Ovary (tissue), 9 donors: ENCODE data around the gene SMIM43. TPM values are rescaled to one million over a fixed set of nuclear protein-coding genes. Genes with fewer than 3 reads are reported as not detected.
A peak's percentile ranks its signal among the peaks of the same experiment; 100 is the strongest.

Source experiments
- DNase-seq, 5 donors: peaks; one replicate each; pipeline ENCODE4 v3.0.0-alpha.2; 2019 to 2020
- H3K27ac ChIP-seq, 2 donors: fragments of 200-600 bp; one replicate each; pipeline versions ENCODE4 v1.5.1 to v1.8.0; 2019 to 2022
- H3K27me3 ChIP-seq: fragments of 200-600 bp; one replicate; pipeline ENCODE4 v1.8.0; 2022
- H3K36me3 ChIP-seq: fragments of 200-600 bp; sonication (generic); one replicate; pipeline ENCODE4 v1.5.1; 2019
- H3K4me1 ChIP-seq: one replicate; pipeline ENCODE4 v1.8.1; 2013; ENCODE audit warnings: mild to moderate bottlenecking, moderate library complexity; ENCODE audit not compliant: insufficient read depth
- H3K4me3 ChIP-seq: fragments of 200-600 bp; sonication (generic); one replicate; pipeline ENCODE4 v1.5.1; 2017
- H3K9me3 ChIP-seq, 2 donors: fragments of 200-600 bp in 1 of 2; sonication (generic) in 1 of 2; one replicate each; pipeline versions ENCODE4 v1.5.1 to v1.8.1; 2013 to 2019; ENCODE audit warnings: mild to moderate bottlenecking in 1 of 2, moderate library complexity in 1 of 2
- EP300 ChIP-seq: sonication (generic); formaldehyde crosslinking; IDR thresholded peaks from one replicate; pipeline ENCODE4 v1.6.1; 2017; ENCODE audit warnings: antibody characterized with exemption
- POLR2A ChIP-seq: fragments of 450-650 bp; IDR thresholded peaks from one replicate; pipeline ENCODE4 v1.6.1; 2017; ENCODE audit warnings: antibody characterized with exemption, mild to moderate bottlenecking, moderate library complexity
- WGBS, 3 donors: extraction: QIAGEN DNeasy Blood & Tissue Kit in 1 of 3; methylation state at CpG; one replicate each; pipeline versions ENCODE4 v1.1.5 to v1.1.7; 2013 to 2017; 5-methylcytosine and 5-hydroxymethylcytosine counted together
- intact Hi-C, 4 donors: fragments of 100-400 bp; cut with DNase I; formaldehyde crosslinking; loops; one replicate each; pipeline versions ENCODE4 v1.11.0 to v1.15.1; 2022 to 2023
- polyA plus RNA-seq, 2 donors: library from polyadenylated mRNA; stranded (reverse); fragments of 200-250 nt in 1 of 2; fragments of 350-450 nt in 1 of 2; fragmentation: Illumina TruSeq in 1 of 2; extraction: RNeasy Lipid Tissue Mini Kit (QIAGEN cat#74804) in 1 of 2; gene quantifications; one replicate each; pipeline ENCODE4 v1.2.3, GENCODE V29; 2013 to 2014
- total RNA-seq, 7 donors: library from RNA; depleted of rRNA in 2 of 7; stranded (reverse); fragments of >200 nt in 2 of 7; fragmentation: NEBNext Ultra II Directional in 3 of 7; extraction: Animal tissue kit (Norgen Biotek cat#: 25700) in 3 of 7; gene quantifications; one replicate each; pipeline versions ENCODE4 v1.1.0 to v1.2.4, GENCODE V29; 2016 to 2023
- TF ChIP-seq, protein P1 (sequence below), 3 donors: fragments of 450-650 bp in 2 of 3; fragments of 200-600 bp in 1 of 3; IDR thresholded peaks; one replicate each; pipeline versions ENCODE4 v1.5.1 to v1.8.0; 2016 to 2022; ENCODE audit warnings: antibody characterized with exemption in 3 of 3, mild to moderate bottlenecking in 1 of 3
- donor health status: DM: no; HTN: no; CAD: no; lungs with moderate emphysema.
- donor health status: DM: no; HTN: no; CAD: no.
- donor health status: Bipolar disorder and iron deficiency.
- donor health status: DM: yes; HTN: yes; CAD: no.
- donor health status: DM: no; HTN: no; CAD: no.
- donor health status: DM: yes; HTN: yes; CAD: no.

Gene SMIM43
- total and polyA plus RNA-seq, 9 donors = 0.11 to 0.40 (median 0.25) TPM; not detected in 5

DNA sequence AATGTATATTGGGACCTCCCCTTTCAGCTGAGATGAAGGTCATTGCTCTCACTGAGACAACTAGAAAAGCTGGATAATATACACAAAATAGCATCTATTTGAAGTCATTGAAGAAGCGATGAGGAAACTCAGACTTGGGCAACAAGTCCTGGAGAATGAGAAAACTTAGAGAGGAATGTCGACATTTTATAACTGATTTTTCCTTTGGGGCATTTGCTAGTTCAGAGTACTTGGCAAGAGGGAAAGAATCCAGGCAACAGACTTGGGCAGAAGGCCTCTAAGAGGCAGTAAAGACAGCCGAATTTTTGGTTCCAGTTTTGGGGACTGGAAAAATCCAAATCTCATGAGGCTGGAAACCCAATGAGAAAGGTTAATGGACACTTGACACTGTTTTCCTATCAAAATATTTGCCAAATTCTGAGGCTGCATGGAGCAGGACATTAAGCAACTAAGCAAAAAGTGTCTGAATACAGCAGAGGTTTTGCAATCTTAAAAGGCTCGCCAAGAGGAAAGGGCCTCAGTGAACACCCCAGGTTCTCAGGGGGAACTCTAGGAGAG is 47.2 kb downstream of the SMIM43 start:
- Histone ChIP-seq H3K27ac (no peak overlapping the region), H3K36me3 (no peaks in the 10 kb centered on the region), H3K9me3 (no peaks in the 10 kb centered on the region), H3K4me1 (no peaks in the 10 kb centered on the region), H3K4me3 (no peak overlapping the region), H3K27me3 (no peaks in the 10 kb centered on the region)
- DNase-seq = no peak
- intact Hi-C loops = no loop called here
- TF ChIP-seq, protein P1, sequence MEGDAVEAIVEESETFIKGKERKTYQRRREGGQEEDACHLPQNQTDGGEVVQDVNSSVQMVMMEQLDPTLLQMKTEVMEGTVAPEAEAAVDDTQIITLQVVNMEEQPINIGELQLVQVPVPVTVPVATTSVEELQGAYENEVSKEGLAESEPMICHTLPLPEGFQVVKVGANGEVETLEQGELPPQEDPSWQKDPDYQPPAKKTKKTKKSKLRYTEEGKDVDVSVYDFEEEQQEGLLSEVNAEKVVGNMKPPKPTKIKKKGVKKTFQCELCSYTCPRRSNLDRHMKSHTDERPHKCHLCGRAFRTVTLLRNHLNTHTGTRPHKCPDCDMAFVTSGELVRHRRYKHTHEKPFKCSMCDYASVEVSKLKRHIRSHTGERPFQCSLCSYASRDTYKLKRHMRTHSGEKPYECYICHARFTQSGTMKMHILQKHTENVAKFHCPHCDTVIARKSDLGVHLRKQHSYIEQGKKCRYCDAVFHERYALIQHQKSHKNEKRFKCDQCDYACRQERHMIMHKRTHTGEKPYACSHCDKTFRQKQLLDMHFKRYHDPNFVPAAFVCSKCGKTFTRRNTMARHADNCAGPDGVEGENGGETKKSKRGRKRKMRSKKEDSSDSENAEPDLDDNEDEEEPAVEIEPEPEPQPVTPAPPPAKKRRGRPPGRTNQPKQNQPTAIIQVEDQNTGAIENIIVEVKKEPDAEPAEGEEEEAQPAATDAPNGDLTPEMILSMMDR (IDR thresholded peaks at IDR 0.05) = no peak
- TF ChIP-seq POLR2A = no peak
- no peak for TF ChIP-seq EP300
- 60 to 82% (median 65%) methylated on average over 3 to 4 of the region's 4 CpGs for WGBS, 3 donors

DNA sequence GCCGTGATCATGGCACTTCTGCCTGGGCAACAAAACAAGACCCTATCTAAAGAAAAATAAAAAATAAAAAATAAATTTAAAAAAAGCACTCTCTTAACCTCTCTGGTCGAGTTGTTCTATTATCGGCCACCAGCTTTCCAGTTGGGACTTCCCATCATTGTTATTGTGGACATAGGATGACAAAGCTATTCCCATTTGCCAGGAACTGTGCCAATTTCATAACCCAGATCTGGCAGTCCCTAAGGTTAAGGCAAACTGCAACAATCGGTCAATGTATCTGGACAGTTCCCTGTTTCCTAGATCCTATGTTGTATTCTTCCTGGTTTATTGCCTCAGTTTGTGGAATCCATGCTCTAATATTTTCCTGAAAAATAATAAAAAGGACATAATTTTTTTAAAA is 50.4 kb downstream of the SMIM43 start:
- TF ChIP-seq POLR2A = no peak
- TF ChIP-seq, protein P1 (IDR thresholded peaks at IDR 0.05) = no peak
- TF ChIP-seq EP300 = no peak
- 72 to 79% (median 79%) methylated on average over 4 of the region's 4 CpGs for WGBS, 3 donors
- H3K4me3 ChIP-seq = no peak overlapping the region
- H3K4me1 ChIP-seq = peaks cover 3% of the 10 kb centered on the region
- no peaks in the 10 kb centered on the region for H3K27me3 ChIP-seq
- no peaks in the 10 kb centered on the region for H3K36me3 ChIP-seq
- intact Hi-C loops = no loop called here
- no peaks in the 10 kb centered on the region for H3K9me3 ChIP-seq
- H3K27ac ChIP-seq = no peak overlapping the region
- DNase-seq = no peak

DNA sequence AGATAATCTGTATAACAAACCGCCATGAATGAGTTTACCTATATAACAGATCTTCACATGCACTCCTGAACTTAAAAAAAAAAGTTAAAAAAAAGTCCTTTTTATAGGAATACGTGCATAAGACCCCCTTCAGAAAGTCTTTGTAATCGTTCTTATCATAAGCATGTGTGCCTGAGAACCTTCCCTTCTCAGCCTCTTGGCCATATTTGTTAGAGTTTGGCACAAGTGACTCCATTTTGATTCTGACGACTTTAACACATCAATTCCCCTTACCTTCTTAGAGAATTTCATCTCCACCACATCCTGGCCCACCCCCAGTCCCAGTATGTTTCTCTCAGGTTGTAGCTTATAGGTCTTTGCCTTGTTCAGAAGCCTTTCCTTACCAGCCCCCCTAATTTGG is 52.2 kb downstream of the SMIM43 start:
- H3K27me3 ChIP-seq = no peaks in the 10 kb centered on the region
- TF ChIP-seq, protein P1 (IDR thresholded peaks at IDR 0.05) = no peak
- TF ChIP-seq POLR2A = no peak
- TF ChIP-seq EP300 = no peak
- H3K9me3 ChIP-seq = no peaks in the 10 kb centered on the region
- DNase-seq = no peak
- no peak overlapping the region for H3K4me3 ChIP-seq
- WGBS, 3 donors = 90 to 92% (median 92%) methylated on average over 4 of the region's 4 CpGs
- no peaks in the 10 kb centered on the region for H3K36me3 ChIP-seq
- no peak overlapping the region for H3K27ac ChIP-seq
- intact Hi-C loops = no loop called here
- H3K4me1 ChIP-seq = peaks cover 3% of the 10 kb centered on the region

DNA sequence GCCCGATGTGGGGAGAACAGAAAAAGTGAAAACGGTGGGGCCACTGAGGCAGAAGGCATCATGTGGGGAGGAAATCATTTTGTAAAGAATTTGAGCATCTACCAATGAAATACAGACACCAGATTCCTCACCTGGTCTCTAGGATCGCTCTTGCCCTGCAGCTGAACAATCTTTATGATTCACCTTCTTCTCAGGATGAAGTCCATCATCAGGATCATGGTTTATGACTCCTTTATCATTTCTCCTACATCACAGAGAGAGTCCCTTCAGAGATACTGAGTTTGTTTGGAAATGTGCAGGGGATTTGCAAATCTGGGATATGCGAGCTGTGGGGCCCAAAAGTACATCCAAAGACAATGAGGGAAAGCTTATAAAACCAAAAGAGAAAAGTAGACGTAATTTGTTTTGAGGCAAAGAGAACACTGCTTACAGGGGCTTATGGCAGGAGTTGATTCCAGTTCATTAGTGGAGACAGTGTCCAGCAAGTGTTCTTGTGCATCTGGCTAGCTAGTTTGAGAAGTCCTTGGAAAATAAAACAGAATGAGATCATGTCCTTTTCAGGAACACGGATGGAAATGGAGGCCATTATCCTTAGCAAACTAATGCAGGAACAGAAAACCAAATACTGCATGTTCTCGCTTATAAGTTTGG is 52.8 kb downstream of the SMIM43 start:
- Histone ChIP-seq H3K27ac (peak overlapping the region; percentile 26 to 74), H3K27me3 (no peaks in the 10 kb centered on the region), H3K4me1 (peaks cover 3% of the 10 kb centered on the region), H3K9me3 (no peaks in the 10 kb centered on the region), H3K4me3 (no peak overlapping the region), H3K36me3 (no peaks in the 10 kb centered on the region)
- intact Hi-C loops = no loop called here
- no peak for TF ChIP-seq POLR2A
- TF ChIP-seq, protein P1 (IDR thresholded peaks at IDR 0.05) = no peak
- no peak for TF ChIP-seq EP300
- 53 to 55% (median 54%) methylated on average over 7 of the region's 7 CpGs for WGBS, 3 donors
- no peak for DNase-seq
